K562 (cell line): ENCODE measurements around the gene TMEM61. TPM values are rescaled to one million over a fixed set of nuclear protein-coding genes. Genes with fewer than 3 reads are reported as not detected.

Source experiments
- ATAC-seq: fragments of 200-7000 bp; cut with Tn5 transposase; 3 replicates; pipeline ENCODE4 v1.9.1; 2020; ENCODE audit warnings: moderate library complexity
- BruUV-seq: library from RNA; stranded (reverse); fragments of 400-500 nt; replicated peaks from 2 replicates; lab custom pipeline; 2021; lab: Mats Ljungman, UMichigan
- CTCF ChIA-PET: fragments of 300-600 bp; formaldehyde crosslinking; extraction: SDS; loops from one replicate; lab custom pipeline; 2021; ENCODE audit warnings: low intra/inter-chr PET ratio; lab: Yijun Ruan, JAX
- POLR2A ChIA-PET: fragments of 300-600, 350-650 bp; sonication (Branson Sonifier 250); formaldehyde crosslinking; extraction: SDS; loops from one replicate; lab custom pipeline; 2021; ENCODE audit warnings: antibody characterized with exemption, inconsistent platforms; lab: Yijun Ruan, JAX
- DNase-seq, 4 experiments: peaks; one replicate each; pipeline versions ENCODE4 v3.0.0 to v3.0.0-alpha.2; 2011 to 2018; ENCODE audit warnings: low spot score in 3 of 4, mixed read lengths in 3 of 4; ENCODE audit errors: extremely low read depth in 1 of 4
- FAIRE-seq: peaks from 2 replicates; lab custom pipeline; 2011; peaks lifted over from hg19 to GRCh38; lab: Jason Lieb, UNC
- H2AFZ ChIP-seq: 2 replicates; pipeline ENCODE4 v1.6.0; 2011; ENCODE audit warnings: low read depth, low read length, control low read depth, inconsistent platforms
- H3K27ac ChIP-seq: fragments of 200-600 bp; 3 replicates; pipeline ENCODE4 v1.8.0; 2011; ENCODE audit warnings: low read depth, mild to moderate bottlenecking, control low read depth, inconsistent platforms, low read length, moderate library complexity, mixed read lengths; ENCODE audit errors: extremely low read depth
- H3K27me3 ChIP-seq, 2 experiments: fragments of 300-600 bp in 1 of 2; 2 replicates in 1 of 2; 3 replicates in 1 of 2; pipeline versions ENCODE4 v1.6.0 to v1.8.0; 2011; ENCODE audit warnings: inconsistent platforms in 2 of 2, low read length in 2 of 2, mild to moderate bottlenecking in 1 of 2, mixed read lengths in 1 of 2, moderate library complexity in 1 of 2; ENCODE audit not compliant: control insufficient read depth in 2 of 2, insufficient read depth in 2 of 2
- H3K36me3 ChIP-seq: fragments of 300-600 bp; 3 replicates; pipeline ENCODE4 v1.8.0; 2011; ENCODE audit warnings: mild to moderate bottlenecking, low read length, inconsistent platforms; ENCODE audit not compliant: control insufficient read depth, insufficient read depth
- H3K4me1 ChIP-seq, 2 experiments: fragments of 200-600 bp in 1 of 2; replicated peaks in 1 of 2; 2 replicates in 1 of 2; 3 replicates in 1 of 2; pipeline versions ENCODE4 v1.5.1 to v1.8.0; 2011; ENCODE audit warnings: inconsistent platforms in 2 of 2, low read length in 2 of 2, mild to moderate bottlenecking in 1 of 2, mixed read lengths in 1 of 2, moderate library complexity in 1 of 2; ENCODE audit not compliant: control insufficient read depth in 2 of 2, insufficient read depth in 2 of 2
- H3K4me2 ChIP-seq: 2 replicates; pipeline ENCODE4 v1.6.1; 2011; ENCODE audit warnings: low read length, control low read depth, inconsistent platforms, mixed read lengths; ENCODE audit not compliant: insufficient read depth
- H3K4me3 ChIP-seq: fragments of 200-600 bp; sonication (generic), shearing (Covaris generic); 2 replicates; pipeline ENCODE4 v1.5.1; 2016; ENCODE audit warnings: control low read depth, inconsistent platforms
- H3K79me2 ChIP-seq: fragments of 200-600 bp; 3 replicates; pipeline ENCODE4 v1.8.0; 2011; ENCODE audit warnings: low read length, inconsistent platforms; ENCODE audit not compliant: control insufficient read depth, insufficient read depth
- H3K9ac ChIP-seq, 2 experiments: 2 replicates each; pipeline versions ENCODE4 v1.6.0 to v1.6.1; 2011; ENCODE audit warnings: low read depth in 2 of 2, low read length in 2 of 2, control low read depth in 1 of 2, inconsistent platforms in 1 of 2, mild to moderate bottlenecking in 1 of 2, mixed read lengths in 1 of 2; ENCODE audit not compliant: insufficient read depth in 1 of 2
- H3K9me1 ChIP-seq: one replicate; pipeline ENCODE4 v1.6.0; 2011; ENCODE audit warnings: inconsistent platforms, mild to moderate bottlenecking, low read length, moderate library complexity; ENCODE audit not compliant: control insufficient read depth, insufficient read depth
- H3K9me3 ChIP-seq: replicated peaks from 2 replicates; pipeline ENCODE4 v1.5.1; 2011; ENCODE audit warnings: low read depth, low read length, inconsistent platforms; ENCODE audit not compliant: control insufficient read depth, insufficient read depth
- H4K20me1 ChIP-seq: replicated peaks from 2 replicates; pipeline ENCODE4 v1.6.1; 2011; ENCODE audit warnings: low read length, inconsistent platforms, mixed read lengths; ENCODE audit not compliant: control insufficient read depth, insufficient read depth
- BCOR ChIP-seq: fragments of 450-650 bp; IDR thresholded peaks from 2 replicates; pipeline ENCODE4 v1.6.1; 2016
- CCNT2 ChIP-seq: IDR thresholded peaks from 2 replicates; pipeline ENCODE4 v1.6.1; 2011; ENCODE audit warnings: borderline replicate concordance, low read depth, mild to moderate bottlenecking, moderate library complexity, mixed read lengths, low read length; ENCODE audit not compliant: insufficient read length; ENCODE audit errors: extremely low read depth
- E2F6 ChIP-seq, 2 experiments: IDR thresholded peaks; 2 replicates each; pipeline ENCODE4 v1.6.1; 2011; ENCODE audit warnings: borderline replicate concordance in 1 of 2, control low read depth in 1 of 2, low read depth in 1 of 2, low read length in 1 of 2, mild to moderate bottlenecking in 1 of 2, mixed read lengths in 1 of 2, moderate library complexity in 1 of 2; ENCODE audit not compliant: insufficient read depth in 1 of 2, insufficient read length in 1 of 2, poor library complexity in 1 of 2, severe bottlenecking in 1 of 2; ENCODE audit errors: extremely low read depth in 1 of 2
- MGA ChIP-seq: fragments of 450-650 bp; IDR thresholded peaks from 2 replicates; pipeline ENCODE4 v1.6.1; 2016; ENCODE audit warnings: mild to moderate bottlenecking, moderate library complexity
- NRF1 ChIP-seq, 2 experiments: fragments of 450-650 bp; IDR thresholded peaks in 1 of 2; conservative IDR thresholded peaks in 1 of 2; 2 replicates each; pipeline ENCODE4 v1.6.1; 2014; ENCODE audit warnings: mild to moderate bottlenecking in 2 of 2
- WGBS: fragments of 100-300 bp; shearing (Covaris generic); methylation state at CpG from one replicate; pipeline ENCODE4 v1.1.6; 2016; ENCODE audit warnings: low coverage, mixed read lengths; ENCODE audit not compliant: insufficient coverage; ENCODE audit errors: missing lambda C conversion rate; 5-methylcytosine and 5-hydroxymethylcytosine counted together
- in situ Hi-C: fragments of 300-500 bp; cut with MboI; formaldehyde crosslinking; loops from 4 replicates; pipeline ENCODE4 v1.15.0; 2018; ENCODE audit warnings: inconsistent platforms, mixed read lengths
- intact Hi-C: fragments of 100-400 bp; cut with micrococcal nuclease; formaldehyde crosslinking; loops from 2 replicates; pipeline ENCODE4 v1.14.2; 2022
- polyA plus RNA-seq, 8 experiments: library from polyadenylated mRNA; depleted of rRNA in 4 of 8; stranded (reverse) in 5 of 8; unstranded in 3 of 8; fragments of >200 nt; fragmentation: Nextera tagmentation in 2 of 8; fragmentation: Illumina TruSeq in 1 of 8; extraction: Ambion mirVana in 2 of 8; extraction: Trizol in 1 of 8; gene quantifications; 2 replicates each; pipeline versions ENCODE4 v1.2.1 to v1.2.3, GENCODE V29; 2011 to 2014; ENCODE audit warnings: inconsistent platforms in 1 of 8, missing spikeins in 1 of 8
- total RNA-seq, 7 experiments: library from RNA; depleted of rRNA in 6 of 7; stranded (reverse); fragments of >200 nt in 6 of 7; fragmentation: Illumina TruSeq in 2 of 7; extraction: Trizol in 2 of 7; gene quantifications; 2 replicates each; pipeline versions ENCODE4 v1.2.1 to v1.2.3, GENCODE V29; 2011 to 2021; ENCODE audit warnings: low replicate concordance in 1 of 7

The TMEM61 gene
- total and polyA plus RNA-seq, 9 of the 15 experiments (the other 6 are each of a cell fraction or from before 2014, with no cell fraction given): not detected

- Histone ChIP-seq H3K4me2 (peak overlapping the region; percentile 84), H3K36me3 (peaks cover 44% of the 10 kb centered on the region), H3K4me3 (peak overlapping the region; percentile 56), H3K27me3 (no peaks in the 10 kb centered on the region; a peak in 1 of 5 replicates), H2AFZ (peak overlapping the region; percentile 70), H3K4me1 (peaks cover 34 to 40% of the 10 kb centered on the region in 2 experiments), H4K20me1 (peaks cover 9% of the 10 kb centered on the region; the same call in 1 of the 2 replicates), H3K27ac (peak overlapping the region; percentile 67; the same call in 2 of the 3 replicates), H3K9me1 (no peaks in the 10 kb centered on the region), H3K9me3 (no peaks in the 10 kb centered on the region), H3K9ac (peak overlapping the region; percentile 64 to 96), H3K79me2 (peaks cover 64% of the 10 kb centered on the region)
- intact Hi-C loops: no loop called here
- peak; percentile 49 for ATAC-seq
- in situ Hi-C loops: no loop called here
- BruUV-seq: TSS peak; percentile 38
- ChIA-PET CTCF (no interaction called here), POLR2A (interaction anchor here (0.8 to 1.1 kb wide), 2 partner anchors 15 to 90 kb away, joined by 3 to 4 read pairs; no protein-coding TSS in a partner anchor)
- DNase-seq: peak in 2 of 4 experiments; percentile 27 to 31
- no peak for FAIRE-seq
- WGBS: 2% methylated on average over 36 of the region's 49 CpGs
- 0 out of 4 replicates have a peak, but pooled peaks of 1 of the 2 experiments have one; percentile 12 for TF ChIP-seq NRF1 (conservative IDR thresholded peaks at IDR 0.05 in 1 of 2, IDR thresholded peaks at IDR 0.05 in 1 of 2)
- peak; percentile 23; the same call in 1 of the 2 replicates for TF ChIP-seq BCOR
- peak in 1 of 2 experiments; percentile 54 for TF ChIP-seq E2F6 (IDR thresholded peaks at IDR 0.05; ENCODE audit: borderline replicate concordance in 1 of 2, extremely low read depth in 1 of 2, insufficient read depth in 1 of 2, insufficient read length in 1 of 2, low read depth in 1 of 2, low read length in 1 of 2, poor library complexity in 1 of 2, severe bottlenecking in 1 of 2)
- no peak for TF ChIP-seq CCNT2
- TF ChIP-seq MGA: peak; percentile 14; the same call in 1 of the 2 replicates
These were observed 59.9 kb downstream of the TMEM61 start for GRCh38 chr1:55040083-55040932.
